Measurements from ENCODE around the gene EP400. TPM values are rescaled to one million over a fixed set of nuclear protein-coding genes. Genes with fewer than 3 reads are reported as not detected.

EP400 gene
- total and polyA plus RNA-seq, 2 of the 13 experiments (the other 11 are each of a cell fraction or from before 2014, with no cell fraction given): 4.9 to 5.0 TPM

DNA sequence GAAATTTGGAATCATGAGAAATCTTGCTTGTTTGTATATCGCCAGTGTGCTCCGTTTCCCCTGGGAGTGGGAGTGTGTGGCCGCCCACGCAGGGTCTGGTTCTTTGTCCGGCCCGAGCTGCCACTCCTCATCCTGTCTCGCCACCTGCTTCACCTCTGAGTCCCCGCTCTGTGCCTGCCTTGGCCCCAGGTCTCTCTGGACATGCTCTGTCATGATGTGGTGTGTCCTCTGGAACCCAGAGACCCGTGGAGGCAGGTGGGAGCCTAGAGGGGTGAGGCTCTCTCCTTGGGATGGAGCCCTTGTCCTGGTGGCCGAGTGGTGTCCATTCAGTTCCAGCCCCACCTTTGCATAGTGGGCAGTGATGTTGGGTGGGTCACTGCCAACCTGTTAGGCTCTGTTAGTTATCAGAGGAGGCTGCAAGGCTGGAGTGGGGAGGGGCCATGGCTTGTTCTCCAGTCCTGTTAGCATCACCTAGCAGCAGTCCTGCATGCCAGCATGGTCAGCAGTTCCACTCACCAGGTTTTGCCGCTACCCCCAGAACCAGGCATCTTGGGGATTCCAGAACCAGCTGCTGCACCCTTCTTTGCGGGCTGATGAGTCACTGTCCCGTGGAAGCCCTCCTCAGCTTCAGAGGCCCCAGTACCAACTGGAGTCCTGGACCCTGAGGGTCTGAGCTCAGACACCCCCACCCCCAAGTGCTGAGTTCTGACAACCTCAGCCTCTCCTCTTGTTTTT, 76.5 kb downstream of the EP400 start:
- no peaks in the 10 kb centered on the region for H3K79me2 ChIP-seq (ENCODE audit: insufficient read depth, low read length)
- intact Hi-C loops (cut with micrococcal nuclease; ENCODE audit: unreplicated experiment) (no loop called here), in situ Hi-C loops (cut with HindIII; ENCODE audit: extremely low pct_ligation_motif_present, low pct_unique_long_range_greater_than_20kb) (no loop called here)
- no peak overlapping the region for H3K9ac ChIP-seq (ENCODE audit: insufficient read depth, low read depth, low read length)
- no peak overlapping the region for H3K27ac ChIP-seq (ENCODE audit: extremely low read length, insufficient read depth, low read length)
- H3K4me3 ChIP-seq (replicated peaks in 1 of 3; ENCODE audit: insufficient read depth in 1 of 3, low read depth in 2 of 3, low read length in 3 of 3): no peak overlapping the region
- BruUV-seq (replicated peaks): no TSS peak
- H3K36me3 ChIP-seq (replicated peaks in 1 of 2; ENCODE audit: control insufficient read depth in 1 of 2, insufficient read depth in 2 of 2, low read length in 2 of 2): peaks cover 48 to 80% of the 10 kb centered on the region in 2 experiments
- FAIRE-seq (no peak), ATAC-seq (no peak), DNase-seq (ENCODE audit: low spot score) (no peak)
- CTCF ChIA-PET (ENCODE audit: low intra/inter-chr PET ratio, low total read pairs): no interaction called here
- H3K9me3 ChIP-seq (ENCODE audit: low read length): no peaks in the 10 kb centered on the region
- H4K20me1 ChIP-seq (ENCODE audit: insufficient read depth, low read length): no peaks in the 10 kb centered on the region
- no peaks in the 10 kb centered on the region for H3K4me1 ChIP-seq (ENCODE audit: insufficient read depth, low read length)
- H3K27me3 ChIP-seq (ENCODE audit: control insufficient read depth in 1 of 2, insufficient read depth in 2 of 2, low read length in 2 of 2): no peaks in the 10 kb centered on the region
- POLR2A ChIA-PET: no interaction called here
- no peak overlapping the region for H2AFZ ChIP-seq (ENCODE audit: low read length)
- WGBS (ENCODE audit: low lambda C conversion rate): 98% methylated on average over 13 of the region's 13 CpGs
- TF ChIP-seq KDM3A (CRISPR knock-in tag; IDR thresholded peaks at IDR 0.05; ENCODE audit: low read depth) (no peak), HIVEP1 (CRISPR knock-in tag; IDR thresholded peaks at IDR 0.05) (no peak), MYNN (CRISPR knock-in tag; IDR thresholded peaks at IDR 0.05; ENCODE audit: low read depth) (no peak), JUNB (CRISPR knock-in tag; IDR thresholded peaks at IDR 0.05; ENCODE audit: borderline replicate concordance) (no peak)
- TF ChIP-seq, protein P1, sequence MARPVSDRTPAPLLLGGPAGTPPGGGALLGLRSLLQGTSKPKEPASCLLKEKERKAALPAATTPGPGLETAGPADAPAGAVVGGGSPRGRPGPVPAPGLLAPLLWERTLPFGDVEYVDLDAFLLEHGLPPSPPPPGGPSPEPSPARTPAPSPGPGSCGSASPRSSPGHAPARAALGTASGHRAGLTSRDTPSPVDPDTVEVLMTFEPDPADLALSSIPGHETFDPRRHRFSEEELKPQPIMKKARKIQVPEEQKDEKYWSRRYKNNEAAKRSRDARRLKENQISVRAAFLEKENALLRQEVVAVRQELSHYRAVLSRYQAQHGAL (CRISPR knock-in tag; IDR thresholded peaks at IDR 0.05; ENCODE audit: not compliant biosample characterization): no peak
- no peak overlapping the region for H3K4me2 ChIP-seq (ENCODE audit: low read depth, low read length)

DNA sequence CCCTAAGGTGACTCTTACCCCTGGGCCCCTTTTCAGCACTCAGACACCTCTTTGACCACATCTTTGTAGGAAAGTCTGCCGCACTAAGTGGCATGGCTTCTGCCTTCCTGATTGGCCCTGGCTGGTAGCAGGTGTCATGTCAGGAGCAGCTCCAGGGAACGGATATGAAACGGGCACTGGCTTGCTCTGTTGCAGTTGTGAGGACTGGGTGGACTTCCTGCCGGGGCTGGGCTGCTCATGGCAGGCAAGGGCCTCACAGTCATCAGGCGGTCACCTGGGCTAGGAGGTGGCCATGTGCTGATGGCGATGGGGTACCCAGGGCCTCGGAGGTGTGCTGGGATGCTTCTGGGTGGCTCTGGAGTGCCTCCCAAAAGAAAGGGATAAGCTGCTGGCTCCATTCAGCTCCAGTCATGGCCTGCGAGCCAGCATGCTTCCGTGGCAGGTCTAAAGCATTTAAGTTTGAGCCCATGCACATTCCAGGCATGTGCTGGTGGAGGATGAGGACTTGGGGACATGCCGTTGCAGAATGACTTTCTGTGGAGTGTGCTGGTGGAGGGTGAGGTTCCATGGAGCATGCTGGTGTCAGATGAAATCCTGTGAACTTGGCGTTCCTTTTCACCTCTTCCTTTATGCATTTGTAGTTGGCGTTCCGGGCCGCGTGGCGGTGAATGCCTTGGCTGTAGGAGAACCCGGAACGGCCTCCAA, 77.2 kb downstream of the EP400 start:
- ATAC-seq (no peak), DNase-seq (ENCODE audit: low spot score) (no peak), FAIRE-seq (no peak)
- no peak overlapping the region for H3K27ac ChIP-seq (ENCODE audit: extremely low read length, insufficient read depth, low read length)
- no peaks in the 10 kb centered on the region for H3K27me3 ChIP-seq (ENCODE audit: control insufficient read depth in 1 of 2, insufficient read depth in 2 of 2, low read length in 2 of 2)
- no TSS peak for BruUV-seq (replicated peaks)
- H3K4me3 ChIP-seq (replicated peaks in 1 of 3; ENCODE audit: insufficient read depth in 1 of 3, low read depth in 2 of 3, low read length in 3 of 3): no peak overlapping the region
- intact Hi-C loops (cut with micrococcal nuclease; ENCODE audit: unreplicated experiment) (no loop called here), in situ Hi-C loops (cut with HindIII; ENCODE audit: extremely low pct_ligation_motif_present, low pct_unique_long_range_greater_than_20kb) (no loop called here)
- CTCF ChIA-PET (ENCODE audit: low intra/inter-chr PET ratio, low total read pairs): no interaction called here
- no peaks in the 10 kb centered on the region for H4K20me1 ChIP-seq (ENCODE audit: insufficient read depth, low read length)
- no peaks in the 10 kb centered on the region for H3K4me1 ChIP-seq (ENCODE audit: insufficient read depth, low read length)
- H3K4me2 ChIP-seq (ENCODE audit: low read depth, low read length): no peak overlapping the region
- no peak overlapping the region for H2AFZ ChIP-seq (ENCODE audit: low read length)
- no peaks in the 10 kb centered on the region for H3K79me2 ChIP-seq (ENCODE audit: insufficient read depth, low read length)
- no peak overlapping the region for H3K9ac ChIP-seq (ENCODE audit: insufficient read depth, low read depth, low read length)
- no peaks in the 10 kb centered on the region for H3K9me3 ChIP-seq (ENCODE audit: low read length)
- peaks cover 43 to 82% of the 10 kb centered on the region in 2 experiments for H3K36me3 ChIP-seq (replicated peaks in 1 of 2; ENCODE audit: control insufficient read depth in 1 of 2, insufficient read depth in 2 of 2, low read length in 2 of 2)
- POLR2A ChIA-PET: no interaction called here
- WGBS (ENCODE audit: low lambda C conversion rate): 95% methylated on average over 14 of the region's 18 CpGs
- peak; percentile 13 for TF ChIP-seq RBM22 (optimal IDR thresholded peaks at IDR 0.05; ENCODE audit: low read length)
- TF ChIP-seq ZBTB8A (CRISPR knock-in tag; IDR thresholded peaks at IDR 0.05; ENCODE audit: borderline replicate concordance, low read depth): no peak
- TF ChIP-seq PAX8 (CRISPR knock-in tag; IDR thresholded peaks at IDR 0.05; ENCODE audit: borderline replicate concordance): no peak
- no peak for TF ChIP-seq ZNF607 (CRISPR knock-in tag; IDR thresholded peaks at IDR 0.05; ENCODE audit: borderline replicate concordance)
